ENCODE measurements around the gene RPUSD1.
"Not testable (repeated sequence)": the region's sequence is repeated elsewhere in the genome, so short reads cannot be mapped to it uniquely, and the experiment has no call there.

Gene RPUSD1

GRCh38 chr16:783404-784161, 4.6 kb downstream of the RPUSD1 start:
- DNase-seq (ENCODE audit: low spot score): no peak

DNA sequence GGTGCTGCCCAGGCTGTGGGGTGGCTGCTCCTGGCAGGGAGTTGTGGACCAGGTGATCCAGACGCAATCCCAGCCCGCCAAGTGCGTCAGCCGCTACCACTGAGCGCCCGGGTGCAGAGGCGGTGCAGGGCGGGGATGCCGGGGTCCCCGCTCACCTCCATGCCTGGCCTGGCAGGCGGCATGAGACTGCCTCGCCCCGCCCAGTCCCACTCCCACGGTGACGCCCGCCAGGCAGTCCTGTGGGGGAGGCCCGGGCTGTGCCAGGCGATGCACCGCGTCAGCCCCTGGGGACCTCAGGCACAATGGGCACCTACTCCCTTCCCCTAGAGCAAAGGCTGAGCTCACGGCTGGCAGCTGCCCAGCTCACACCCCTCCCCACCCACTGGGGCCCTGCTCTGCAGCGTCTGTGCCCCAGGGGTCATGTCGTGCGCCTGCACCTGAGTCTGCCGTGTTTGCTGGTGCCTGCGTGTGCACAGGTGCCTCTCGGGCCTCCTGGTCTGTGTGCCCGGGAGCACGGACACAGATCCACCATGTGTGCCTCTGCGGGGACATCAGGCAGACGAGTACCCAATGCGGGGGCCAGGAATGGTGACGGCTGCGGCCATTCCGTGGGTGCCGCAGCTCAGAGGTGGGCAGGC, 5.3 kb downstream of the RPUSD1 start:
- no peak for DNase-seq (ENCODE audit: low spot score)

GRCh38 chr16:782258-782657, 5.9 kb downstream of the RPUSD1 start:
- DNase-seq (ENCODE audit: low spot score): no peak

GRCh38 chr16:781346-782010, 6.7 kb downstream of the RPUSD1 start:
- DNase-seq (ENCODE audit: low spot score): no peak

- no peak for DNase-seq (ENCODE audit: low spot score)
These were observed 7.9 kb downstream of the RPUSD1 start for GRCh38 chr16:780296-780695.

- no peak for DNase-seq (ENCODE audit: low spot score)
These were observed 8.6 kb downstream of the RPUSD1 start for GRCh38 chr16:779561-779960.

GRCh38 chr16:778909-779527, 9.2 kb downstream of the RPUSD1 start:
- no peak for DNase-seq (ENCODE audit: low spot score)

GRCh38 chr16:778447-778846, 9.7 kb downstream of the RPUSD1 start:
- DNase-seq (ENCODE audit: low spot score): no peak

- DNase-seq (ENCODE audit: low spot score): no peak
These were observed 10.4 kb downstream of the RPUSD1 start for GRCh38 chr16:777826-778225.

- DNase-seq (ENCODE audit: low spot score): no peak
These were observed 11.4 kb downstream of the RPUSD1 start for GRCh38 chr16:776824-777223.

GRCh38 chr16:776298-776697, 11.9 kb downstream of the RPUSD1 start:
- not testable (repeated sequence) for DNase-seq (ENCODE audit: low spot score)

DNA sequence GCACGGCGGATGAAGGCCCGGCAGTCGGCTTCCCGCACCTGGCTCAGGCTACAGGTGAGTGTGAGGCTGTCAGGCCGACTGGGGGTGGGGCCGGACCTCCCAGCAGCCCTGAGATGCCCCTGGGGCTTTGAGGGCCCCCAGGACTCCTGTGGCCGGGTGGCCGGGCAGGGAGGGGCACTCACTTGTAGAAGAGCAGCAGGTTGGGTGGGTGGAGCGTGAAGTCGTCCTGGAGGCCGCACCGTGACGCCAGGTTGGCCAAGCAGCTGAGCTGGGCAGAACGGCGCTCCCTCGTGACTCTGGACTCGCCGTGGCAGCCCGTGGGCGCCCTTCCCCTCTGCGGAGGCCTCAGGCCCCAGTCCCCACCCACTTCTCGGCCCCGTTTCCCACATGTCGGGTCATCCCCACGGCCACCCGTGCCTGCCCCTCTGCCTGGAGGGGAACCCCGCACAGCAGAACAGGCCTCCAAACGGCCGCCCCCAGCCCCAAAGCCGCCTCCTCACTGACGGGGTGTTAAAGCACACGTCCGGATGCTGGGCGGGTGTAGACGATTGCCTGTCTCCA, 12.9 kb downstream of the RPUSD1 start:
- DNase-seq (ENCODE audit: low spot score): no peak

- DNase-seq (ENCODE audit: low spot score): no peak
These were observed 13.8 kb downstream of the RPUSD1 start for GRCh38 chr16:774086-775001.

GRCh38 chr16:772959-773358, 15.2 kb downstream of the RPUSD1 start:
- DNase-seq (ENCODE audit: low spot score): no peak

- DNase-seq (ENCODE audit: low spot score): no peak
These were observed 17.8 kb downstream of the RPUSD1 start for GRCh38 chr16:770411-770810.

GRCh38 chr16:769934-770333, 18.2 kb downstream of the RPUSD1 start:
- DNase-seq (ENCODE audit: low spot score): no peak

- no peak for DNase-seq (ENCODE audit: low spot score)
These were observed 18.9 kb downstream of the RPUSD1 start for GRCh38 chr16:769184-769784.

GRCh38 chr16:768428-768827, 19.8 kb downstream of the RPUSD1 start:
- DNase-seq (ENCODE audit: low spot score): no peak

DNA sequence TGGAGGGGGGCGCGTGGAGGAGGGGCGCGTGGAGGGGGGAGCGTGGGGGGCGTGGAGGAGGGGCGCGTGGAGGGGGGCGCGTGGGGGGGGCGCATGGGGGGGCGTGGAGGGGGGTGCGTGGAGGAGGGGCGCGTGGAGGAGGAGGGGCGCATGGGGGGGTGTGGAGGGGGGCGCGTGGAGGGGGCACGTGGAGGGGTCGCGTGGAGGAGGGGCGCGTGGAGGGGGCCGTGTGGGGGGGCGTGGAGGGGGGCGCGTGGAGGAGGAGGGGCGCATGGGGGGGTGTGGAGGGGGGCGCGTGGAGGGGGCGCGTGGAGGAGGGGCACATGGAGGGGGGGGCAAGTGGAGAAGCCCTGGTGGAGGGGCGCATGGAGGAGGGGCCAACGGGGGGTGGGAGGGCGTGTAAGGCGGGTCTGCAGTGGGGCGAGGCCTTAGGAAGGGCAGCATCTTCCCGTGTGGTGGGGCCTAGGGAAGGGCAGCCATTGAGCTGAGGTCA, 20.4 kb downstream of the RPUSD1 start:
- no peak for DNase-seq (ENCODE audit: low spot score)

GRCh38 chr16:766820-767640, 21.2 kb downstream of the RPUSD1 start:
- no peak for DNase-seq (ENCODE audit: low spot score)
